GM19193 (cell line): ENCODE measurements around the gene ANGEL2.

ENCODE experiments used
- POLR2A ChIP-seq: IDR thresholded peaks from 4 replicates; pipeline ENCODE4 v1.6.1; 2011; ENCODE audit not compliant: insufficient read depth, insufficient read length; ENCODE audit errors: extremely low read depth

ANGEL2 gene

DNA sequence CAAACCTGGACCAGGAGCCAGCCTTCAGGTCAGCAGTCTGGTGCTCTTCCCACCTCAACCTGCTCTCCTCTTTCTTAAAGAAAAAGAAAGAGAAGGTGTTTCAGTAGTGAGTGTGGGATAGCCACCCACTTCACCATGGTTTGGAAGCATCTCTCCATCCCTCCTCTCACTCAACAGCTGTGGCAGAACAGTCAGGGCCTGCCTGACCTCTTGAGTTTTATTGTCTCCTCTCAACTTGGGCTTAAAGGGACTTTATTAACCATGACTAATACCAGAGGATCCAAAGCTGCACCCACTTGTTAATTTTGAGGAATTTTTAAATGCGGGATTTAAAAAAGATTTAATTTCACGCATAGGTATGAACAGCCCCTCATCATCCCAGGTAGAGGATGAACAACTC is 65.9 kb downstream of the ANGEL2 start:
- no peak for TF ChIP-seq POLR2A

- no peak for TF ChIP-seq POLR2A
Observed at GRCh38 chr1:212946872-212947271, 68.8 kb downstream of the ANGEL2 start.

GRCh38 chr1:212945463-212946160 is 70.1 kb downstream of the ANGEL2 start:
- no peak for TF ChIP-seq POLR2A

DNA sequence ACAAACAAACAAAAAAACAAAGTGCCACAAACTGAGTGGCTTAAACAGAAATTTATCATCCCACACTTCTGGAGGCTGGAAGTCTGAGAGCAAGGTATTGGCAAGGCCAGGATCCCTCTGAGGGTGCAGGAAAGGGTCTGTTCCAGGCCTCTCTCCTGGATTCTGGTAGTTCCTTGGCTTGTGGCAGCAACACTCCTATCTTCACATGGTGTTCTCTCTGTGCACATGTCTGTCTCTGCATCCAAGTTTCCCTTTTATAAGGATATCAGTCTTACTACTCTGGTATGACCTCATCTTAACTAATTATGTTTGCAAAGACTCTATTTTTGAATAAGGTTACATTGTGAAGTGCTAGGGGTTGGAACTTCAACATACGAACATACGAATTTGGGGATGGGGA is 70.6 kb downstream of the ANGEL2 start:
- TF ChIP-seq POLR2A: no peak

DNA sequence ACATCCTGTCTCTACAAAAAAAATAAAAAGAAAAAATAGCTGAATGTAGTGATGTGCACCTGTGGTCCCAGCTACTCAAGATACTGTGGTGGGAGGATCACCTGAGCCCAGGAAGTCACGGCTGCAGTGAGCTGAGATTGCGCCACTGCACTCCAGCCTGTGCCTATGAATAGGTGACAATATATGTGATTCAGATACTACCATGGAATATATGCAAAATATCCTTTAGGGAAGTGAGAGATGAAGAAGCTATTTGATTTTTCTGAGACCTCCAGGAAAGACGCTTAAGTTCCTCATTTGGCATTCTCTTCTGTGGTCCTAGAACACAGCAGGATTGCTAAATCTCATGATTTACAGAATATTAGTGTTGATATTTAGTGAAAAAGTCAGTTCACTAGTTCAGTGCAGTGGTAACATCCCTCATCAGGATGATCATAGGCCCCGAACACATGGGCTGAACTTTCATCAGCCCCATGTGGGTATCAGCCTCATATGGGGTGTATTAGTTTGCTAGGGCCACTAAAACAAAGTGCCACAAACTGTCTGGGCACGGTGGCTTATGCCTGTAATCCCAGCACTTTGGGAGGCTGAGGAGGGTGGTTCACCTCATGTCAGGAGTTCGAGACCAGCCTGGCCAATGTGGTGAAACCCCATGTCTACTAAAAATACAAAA is 71.3 kb downstream of the ANGEL2 start:
- TF ChIP-seq POLR2A: no peak

DNA sequence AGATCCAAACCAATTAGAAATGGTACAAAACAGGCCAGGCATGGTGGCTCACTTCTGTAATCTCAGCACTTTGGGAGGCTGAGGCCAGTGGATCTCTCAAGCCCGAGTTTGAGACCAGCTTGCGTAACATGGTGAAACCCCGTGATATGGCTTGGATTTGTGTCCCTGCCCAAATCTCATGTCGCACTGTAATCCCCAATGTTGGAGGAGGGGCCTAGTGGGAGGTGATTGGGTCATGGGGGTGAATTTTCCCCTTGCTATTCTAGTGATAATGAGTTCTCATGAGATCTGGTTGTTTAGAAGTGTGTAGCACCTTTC is 72.3 kb downstream of the ANGEL2 start:
- TF ChIP-seq POLR2A: no peak

GRCh38 chr1:212942679-212943392 is 72.8 kb downstream of the ANGEL2 start:
- no peak for TF ChIP-seq POLR2A
